CD14-positive monocyte (primary cell): Measurements from ENCODE around the gene TRUB1. TPM values are rescaled to one million over a fixed set of nuclear protein-coding genes. Genes with fewer than 3 reads are reported as not detected.

Experiments
- DNase-seq, 3 donors: peaks; one replicate each; pipeline ENCODE4 v3.0.0-alpha.2; 2011 to 2022
- H2AFZ ChIP-seq: 2 replicates; pipeline ENCODE4 v1.6.0; 2012; ENCODE audit warnings: mild to moderate bottlenecking, low read depth, low read length, inconsistent platforms; ENCODE audit not compliant: insufficient read depth, poor library complexity, severe bottlenecking
- H3K27ac ChIP-seq, 2 donors: 1 replicate in 1 of 2; 2 replicates in 1 of 2; pipeline ENCODE4 v1.5.1; 2012 to 2013; ENCODE audit warnings: low read length in 2 of 2, control low read depth in 1 of 2, inconsistent platforms in 1 of 2, low read depth in 1 of 2, mild to moderate bottlenecking in 1 of 2
- H3K27me3 ChIP-seq, 2 donors: one replicate each; pipeline versions ENCODE4 v1.6.0 to v1.6.1; 2011 to 2013; ENCODE audit warnings: low read length in 2 of 2; ENCODE audit not compliant: control insufficient read depth in 2 of 2, insufficient read depth in 2 of 2
- H3K36me3 ChIP-seq, 2 donors: replicated peaks in 1 of 2; 1 replicate in 1 of 2; 2 replicates in 1 of 2; pipeline versions ENCODE4 v1.5.1 to v1.6.1; 2012 to 2013; ENCODE audit warnings: low read length in 2 of 2, control low read depth in 1 of 2, inconsistent platforms in 1 of 2, mild to moderate bottlenecking in 1 of 2; ENCODE audit not compliant: insufficient read depth in 2 of 2, control insufficient read depth in 1 of 2
- H3K4me1 ChIP-seq, 2 donors: 1 replicate in 1 of 2; 2 replicates in 1 of 2; pipeline versions ENCODE4 v1.5.1 to v1.6.1; 2012 to 2013; ENCODE audit warnings: low read length in 2 of 2, control low read depth in 1 of 2, inconsistent platforms in 1 of 2, mild to moderate bottlenecking in 1 of 2, moderate library complexity in 1 of 2; ENCODE audit not compliant: insufficient read depth in 2 of 2, control insufficient read depth in 1 of 2
- H3K4me2 ChIP-seq: replicated peaks from 2 replicates; pipeline ENCODE3; 2012; ENCODE audit warnings: low read length, moderate library complexity, mild to moderate bottlenecking; ENCODE audit not compliant: poor library complexity, severe bottlenecking; ENCODE audit errors: extremely low read depth
- H3K4me3 ChIP-seq, 3 experiments: fragments of 200-600 bp in 1 of 3; sonication (generic) in 1 of 3; replicated peaks in 1 of 3; 1 replicate in 2 of 3; 2 replicates in 1 of 3; pipeline ENCODE4 v1.5.1; 2011 to 2013; ENCODE audit warnings: low read length in 3 of 3, mild to moderate bottlenecking in 3 of 3, control low read depth in 2 of 3, low read depth in 2 of 3, inconsistent platforms in 1 of 3, moderate library complexity in 1 of 3
- H3K79me2 ChIP-seq: 2 replicates; pipeline ENCODE4 v1.6.0; 2012; ENCODE audit warnings: mild to moderate bottlenecking, control low read depth, inconsistent platforms, low read length, moderate library complexity; ENCODE audit not compliant: insufficient read depth
- H3K9ac ChIP-seq: 2 replicates; pipeline ENCODE4 v1.6.0; 2017; ENCODE audit warnings: low read length, mild to moderate bottlenecking; ENCODE audit not compliant: insufficient read depth, poor library complexity, severe bottlenecking
- H3K9me3 ChIP-seq, 2 donors: replicated peaks in 1 of 2; 1 replicate in 1 of 2; 2 replicates in 1 of 2; pipeline versions ENCODE4 v1.5.1 to v1.6.1; 2012 to 2013; ENCODE audit warnings: low read length in 2 of 2, control low read depth in 1 of 2; ENCODE audit not compliant: control insufficient read depth in 1 of 2, insufficient read depth in 1 of 2
- H4K20me1 ChIP-seq: 2 replicates; pipeline ENCODE4 v1.6.0; 2012; ENCODE audit warnings: mild to moderate bottlenecking, low read length, control low read depth, moderate library complexity; ENCODE audit not compliant: insufficient read depth
- H3K27ac Mint-ChIP-seq, 7 donors: one replicate each; pipeline ENCODE4 v1.8.0; 2020; ENCODE audit warnings: mild to moderate bottlenecking in 7 of 7, mixed read lengths in 7 of 7, moderate library complexity in 6 of 7, inconsistent platforms in 2 of 7
- H3K27me3 Mint-ChIP-seq, 3 donors: one replicate each; pipeline ENCODE4 v1.8.0; 2021 to 2022; ENCODE audit warnings: low read depth in 3 of 3, mild to moderate bottlenecking in 3 of 3, mixed read lengths in 3 of 3, moderate library complexity in 3 of 3, inconsistent platforms in 1 of 3
- H3K36me3 Mint-ChIP-seq, 2 donors: one replicate each; pipeline ENCODE4 v1.8.0; 2020; ENCODE audit warnings: mixed read lengths in 2 of 2, inconsistent platforms in 1 of 2, mild to moderate bottlenecking in 1 of 2
- H3K4me1 Mint-ChIP-seq: one replicate; pipeline ENCODE4 v1.8.0; 2020; ENCODE audit warnings: mild to moderate bottlenecking, mixed read lengths
- H3K4me3 Mint-ChIP-seq, 2 donors: one replicate each; pipeline ENCODE4 v1.8.0; 2020; ENCODE audit warnings: mild to moderate bottlenecking in 2 of 2, mixed read lengths in 2 of 2, moderate library complexity in 1 of 2
- H3K9me3 Mint-ChIP-seq, 7 donors: one replicate each; pipeline ENCODE4 v1.8.0; 2020 to 2022; ENCODE audit warnings: mixed read lengths in 7 of 7, mild to moderate bottlenecking in 6 of 7, moderate library complexity in 6 of 7, inconsistent platforms in 2 of 7
- CTCF ChIP-seq: fragments of 200-600 bp; IDR thresholded peaks from one replicate; pipeline ENCODE4 v1.8.0; 2022; ENCODE audit warnings: antibody characterized with exemption, mild to moderate bottlenecking
- WGBS: methylation state at CpG from one replicate; pipeline ENCODE4 v1.1.5; 2013; ENCODE audit warnings: missing lambda C conversion rate; ENCODE audit not compliant: insufficient coverage; 5-methylcytosine and 5-hydroxymethylcytosine counted together
- intact Hi-C, 2 donors: fragments of 100-400 bp; cut with micrococcal nuclease; formaldehyde crosslinking; loops; one replicate each; pipeline versions ENCODE4 v1.15.0 to v1.15.1; 2023
- polyA plus RNA-seq, 3 donors: library from polyadenylated mRNA; depleted of rRNA in 1 of 3; unstranded in 2 of 3; stranded (reverse) in 1 of 3; fragments of 300-500 nt in 2 of 3; fragments of >200 nt in 1 of 3; fragmentation: Illumina TruSeq in 2 of 3; gene quantifications; 1 replicate in 2 of 3; 2 replicates in 1 of 3; pipeline ENCODE4 v1.2.3, GENCODE V29; 2012 to 2021

Gene TRUB1
- polyA plus RNA-seq, 3 donors, result 3.0 to 5.0 (median 3.3) TPM

GRCh38 chr10:114911801-114912469 lies 26.1 kb upstream of the TRUB1 start:
- Mint-ChIP-seq H3K27ac (no peak overlapping the region), H3K4me1 (no peaks in the 10 kb centered on the region), H3K36me3 (no peaks in the 10 kb centered on the region), H3K9me3 (no peaks in the 10 kb centered on the region), H3K4me3 (no peak overlapping the region), H3K27me3 (peaks cover 0 to 7% (median 6%) of the 10 kb centered on the region in 3 donors)
- Histone ChIP-seq H3K36me3 (no peaks in the 10 kb centered on the region), H3K4me3 (no peak overlapping the region), H3K9me3 (no peaks in the 10 kb centered on the region), H3K4me2 (no peak overlapping the region), H3K9ac (no peak overlapping the region), H4K20me1 (no peaks in the 10 kb centered on the region), H2AFZ (no peak overlapping the region), H3K27ac (no peak overlapping the region), H3K79me2 (no peaks in the 10 kb centered on the region), H3K27me3 (no peaks in the 10 kb centered on the region), H3K4me1 (no peaks in the 10 kb centered on the region)
- intact Hi-C loops, result no loop called here
- DNase-seq, result no peak
- TF ChIP-seq CTCF, result no peak
- 50% methylated on average over 2 of the region's 5 CpGs for WGBS

- H3K27me3 Mint-ChIP-seq, result peaks cover 0 to 6% (median 3%) of the 10 kb centered on the region in 3 donors
- no peaks in the 10 kb centered on the region for H3K27me3 ChIP-seq
- H3K4me1 ChIP-seq, result no peaks in the 10 kb centered on the region
- H3K9me3 ChIP-seq, result no peaks in the 10 kb centered on the region
- H2AFZ ChIP-seq, result no peak overlapping the region
- H3K4me3 Mint-ChIP-seq, result no peak overlapping the region
- H3K27ac ChIP-seq, result no peak overlapping the region
- H4K20me1 ChIP-seq, result no peaks in the 10 kb centered on the region
- H3K4me1 Mint-ChIP-seq, result no peaks in the 10 kb centered on the region
- no peak overlapping the region for H3K4me3 ChIP-seq
- intact Hi-C loops, result no loop called here
- no peaks in the 10 kb centered on the region for H3K79me2 ChIP-seq
- no peaks in the 10 kb centered on the region for H3K36me3 Mint-ChIP-seq
- WGBS, result no CpG with 5 or more reads among the region's 2 CpGs
- H3K4me2 ChIP-seq, result no peak overlapping the region
- no peak overlapping the region for H3K9ac ChIP-seq
- TF ChIP-seq CTCF, result no peak
- H3K27ac Mint-ChIP-seq, result no peak overlapping the region
- no peaks in the 10 kb centered on the region for H3K36me3 ChIP-seq
- no peak for DNase-seq
- no peaks in the 10 kb centered on the region for H3K9me3 Mint-ChIP-seq
Measured at GRCh38 chr10:114912470-114912859, 25.5 kb upstream of the TRUB1 start.
